CD8-positive, alpha-beta memory T cell (primary cell): ENCODE data around the gene SFTA2. TPM values are rescaled to one million over a fixed set of nuclear protein-coding genes. Genes with fewer than 3 reads are reported as not detected.

Source experiments
- CTCF ChIA-PET: fragments of 350-600 bp; sonication (Branson Sonifier 250); formaldehyde crosslinking; loops from one replicate; lab custom pipeline; 2021; ENCODE audit warnings: antibody characterized with exemption; lab: Charles Lee
- POLR2A ChIA-PET: fragments of 350-600 bp; sonication (Branson Sonifier 250); formaldehyde crosslinking; loops from one replicate; lab custom pipeline; 2021; ENCODE audit warnings: antibody characterized with exemption; lab: Charles Lee
- DNase-seq, 5 donors: peaks; one replicate each; pipeline versions ENCODE4 v3.0.0 to v3.0.0-alpha.2; 2020 to 2022; ENCODE audit warnings: mixed read lengths in 1 of 5
- H3K27ac ChIP-seq: one replicate; pipeline ENCODE4 v1.7.0; 2013; ENCODE audit warnings: low read depth, mild to moderate bottlenecking, low read length, moderate library complexity
- H3K27me3 ChIP-seq: 2 replicates; pipeline ENCODE4 v1.7.0; 2013; ENCODE audit warnings: low read length, mild to moderate bottlenecking; ENCODE audit not compliant: insufficient read depth, poor library complexity, severe bottlenecking
- H3K36me3 ChIP-seq: 2 replicates; pipeline ENCODE4 v1.7.0; 2013; ENCODE audit warnings: mild to moderate bottlenecking, low read length, moderate library complexity; ENCODE audit not compliant: insufficient read depth
- H3K4me1 ChIP-seq: 2 replicates; pipeline ENCODE4 v1.7.0; 2013; ENCODE audit warnings: mild to moderate bottlenecking, low read length, moderate library complexity; ENCODE audit not compliant: insufficient read depth
- H3K4me3 ChIP-seq: 2 replicates; pipeline ENCODE4 v1.7.0; 2013; ENCODE audit warnings: mild to moderate bottlenecking, low read length
- H3K9me3 ChIP-seq: 2 replicates; pipeline ENCODE4 v1.7.0; 2013; ENCODE audit warnings: mild to moderate bottlenecking, low read length
- H3K27ac Mint-ChIP-seq, 8 donors: one replicate each; pipeline ENCODE4 v1.8.0; 2020 to 2021; ENCODE audit warnings: mixed read lengths in 8 of 8, mild to moderate bottlenecking in 6 of 8, inconsistent platforms in 3 of 8, moderate library complexity in 3 of 8
- H3K27me3 Mint-ChIP-seq, 2 donors: one replicate each; pipeline ENCODE4 v1.8.0; 2020 to 2021; ENCODE audit warnings: mixed read lengths in 2 of 2, mild to moderate bottlenecking in 1 of 2, moderate library complexity in 1 of 2
- H3K36me3 Mint-ChIP-seq, 3 donors: one replicate each; pipeline ENCODE4 v1.8.0; 2020 to 2021; ENCODE audit warnings: mixed read lengths in 3 of 3, inconsistent platforms in 1 of 3, mild to moderate bottlenecking in 1 of 3
- H3K4me1 Mint-ChIP-seq, 3 donors: one replicate each; pipeline ENCODE4 v1.8.0; 2020 to 2021; ENCODE audit warnings: mixed read lengths in 3 of 3, inconsistent platforms in 1 of 3, mild to moderate bottlenecking in 1 of 3
- H3K4me3 Mint-ChIP-seq, 7 donors: one replicate each; pipeline ENCODE4 v1.8.0; 2020 to 2021; ENCODE audit warnings: mixed read lengths in 7 of 7, mild to moderate bottlenecking in 6 of 7, moderate library complexity in 4 of 7, inconsistent platforms in 2 of 7
- H3K9me3 Mint-ChIP-seq, 5 donors: one replicate each; pipeline ENCODE4 v1.8.0; 2020 to 2022; ENCODE audit warnings: mixed read lengths in 5 of 5, mild to moderate bottlenecking in 3 of 5, moderate library complexity in 2 of 5, inconsistent platforms in 1 of 5
- polyA plus RNA-seq: library from polyadenylated mRNA; unstranded; fragments of 300-500 nt; fragmentation: Illumina TruSeq; gene quantifications from one replicate; pipeline ENCODE4 v1.2.3, GENCODE V29; 2021
- total RNA-seq, 2 experiments: library from RNA; stranded (reverse); gene quantifications; one replicate each; pipeline ENCODE4 v1.2.3, GENCODE V29; 2021

Gene SFTA2
- total and polyA plus RNA-seq, 3 experiments from 2014 or later: not detected

- Histone ChIP-seq H3K4me3 (no peak overlapping the region), H3K27me3 (no peaks in the 10 kb centered on the region), H3K9me3 (no peaks in the 10 kb centered on the region), H3K4me1 (no peaks in the 10 kb centered on the region), H3K27ac (no peak overlapping the region), H3K36me3 (no peaks in the 10 kb centered on the region)
- POLR2A ChIA-PET: no interaction called here
- peaks cover 5 to 38% (median 9%) of the 10 kb centered on the region in 3 donors for H3K36me3 Mint-ChIP-seq
- no peaks in the 10 kb centered on the region for H3K9me3 Mint-ChIP-seq
- H3K4me1 Mint-ChIP-seq: no peaks in the 10 kb centered on the region
- H3K4me3 Mint-ChIP-seq: no peak overlapping the region
- no peak for DNase-seq
- H3K27ac Mint-ChIP-seq: no peak overlapping the region
- H3K27me3 Mint-ChIP-seq: no peaks in the 10 kb centered on the region
- CTCF ChIA-PET: interaction anchor here (0.6 kb wide), 1 partner anchor 63 kb away, joined by 3 read pairs; no protein-coding TSS in a partner anchor
Observed at GRCh38 chr6:30893001-30893591, 38.9 kb downstream of the SFTA2 start.

- POLR2A ChIA-PET: interaction anchor here (0.5 kb wide), 1 partner anchor 14 kb away, joined by 3 read pairs; no protein-coding TSS in a partner anchor
Observed at GRCh38 chr6:30891816-30892538, 40.0 kb downstream of the SFTA2 start.

GRCh38 chr6:30891450-30891723, 40.6 kb downstream of the SFTA2 start:
- CTCF ChIA-PET: interaction anchor here (1.4 kb wide), 1 partner anchor 16 kb away, joined by 3 read pairs; the partner anchor contains the start of gene GTF2H4
- H3K27ac ChIP-seq: no peak overlapping the region
- no peak for DNase-seq
- POLR2A ChIA-PET: interaction anchor here (0.5 kb wide), 1 partner anchor 14 kb away, joined by 3 read pairs; no protein-coding TSS in a partner anchor
- Mint-ChIP-seq H3K27me3 (no peaks in the 10 kb centered on the region), H3K27ac (no peak overlapping the region), H3K9me3 (no peaks in the 10 kb centered on the region), H3K36me3 (peaks cover 5 to 30% (median 11%) of the 10 kb centered on the region in 3 donors), H3K4me1 (peaks cover 2 to 6% (median 3%) of the 10 kb centered on the region in 3 donors), H3K4me3 (no peak overlapping the region)
- no peaks in the 10 kb centered on the region for H3K9me3 ChIP-seq
- no peaks in the 10 kb centered on the region for H3K36me3 ChIP-seq
- no peaks in the 10 kb centered on the region for H3K27me3 ChIP-seq
- peaks cover 6% of the 10 kb centered on the region for H3K4me1 ChIP-seq
- no peak overlapping the region for H3K4me3 ChIP-seq

More at GRCh38 chr6:30891816-30892538, 40.0 kb downstream of the SFTA2 start:
- Histone ChIP-seq H3K27me3 (no peaks in the 10 kb centered on the region), H3K27ac (no peak overlapping the region), H3K4me3 (no peak overlapping the region), H3K9me3 (no peaks in the 10 kb centered on the region), H3K36me3 (no peaks in the 10 kb centered on the region), H3K4me1 (peaks cover under 1% of the 10 kb centered on the region)
- no peak overlapping the region for H3K4me3 Mint-ChIP-seq
- peaks cover 5 to 34% (median 9%) of the 10 kb centered on the region in 3 donors for H3K36me3 Mint-ChIP-seq
- no peaks in the 10 kb centered on the region for H3K9me3 Mint-ChIP-seq
- H3K27ac Mint-ChIP-seq: no peak overlapping the region
- H3K27me3 Mint-ChIP-seq: no peaks in the 10 kb centered on the region
- CTCF ChIA-PET: interaction anchor here (0.6 to 1.4 kb wide), 2 partner anchors 15 to 62 kb away, joined by 3 read pairs; partner anchors contain the start of gene GTF2H4
- H3K4me1 Mint-ChIP-seq: peaks cover 0 to 2% (median 0%) of the 10 kb centered on the region in 3 donors
- no peak for DNase-seq

DNA sequence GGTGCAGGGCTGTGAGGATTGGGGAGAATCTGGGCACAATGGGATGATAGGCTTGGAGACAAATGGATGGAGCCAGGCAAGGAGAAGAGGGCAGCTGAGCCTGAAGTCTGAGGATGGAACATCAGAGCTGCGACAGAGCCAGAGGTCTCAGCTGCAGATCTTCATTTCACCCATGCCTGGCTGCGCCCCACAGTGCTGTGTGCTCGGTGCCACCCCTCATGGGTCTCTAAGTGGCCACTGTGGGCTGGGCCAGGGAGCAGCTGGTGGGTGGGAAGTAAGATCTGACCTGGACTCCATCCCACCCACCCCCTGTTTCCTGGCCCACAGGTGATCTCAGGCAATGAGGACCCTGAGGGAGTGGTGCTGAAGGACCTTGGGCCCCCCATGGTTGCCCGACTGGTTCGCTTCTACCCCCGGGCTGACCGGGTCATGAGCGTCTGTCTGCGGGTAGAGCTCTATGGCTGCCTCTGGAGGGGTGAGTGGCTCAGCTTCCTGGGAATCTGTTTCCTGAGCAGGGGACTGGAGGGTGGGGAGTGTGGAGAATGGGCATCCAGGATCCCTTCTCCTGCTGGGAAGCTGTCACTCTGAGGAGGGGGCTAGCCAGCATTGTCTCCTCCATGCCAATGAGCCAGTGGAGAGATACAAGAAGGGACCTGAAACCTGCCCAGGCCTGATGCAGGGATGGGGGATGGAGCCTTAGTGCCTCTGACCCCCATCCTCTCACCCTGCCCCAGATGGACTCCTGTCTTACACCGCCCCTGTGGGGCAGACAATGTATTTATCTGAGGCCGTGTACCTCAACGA, 41.1 kb downstream of the SFTA2 start:
- ChIA-PET POLR2A (no interaction called here), CTCF (interaction anchor here (1.4 to 1.8 kb wide), 2 partner anchors 16 to 160 kb away, joined by 3 to 4 read pairs; partner anchors contain the start of gene GTF2H4)
- Mint-ChIP-seq H3K4me1 (peaks cover 7 to 11% (median 8%) of the 10 kb centered on the region in 3 donors), H3K27ac (no peak overlapping the region), H3K4me3 (no peak overlapping the region), H3K27me3 (no peaks in the 10 kb centered on the region), H3K36me3 (peaks cover 5 to 30% (median 11%) of the 10 kb centered on the region in 3 donors), H3K9me3 (no peaks in the 10 kb centered on the region)
- no peak for DNase-seq
- no peaks in the 10 kb centered on the region for H3K9me3 ChIP-seq
- no peak overlapping the region for H3K4me3 ChIP-seq
- peaks cover 12% of the 10 kb centered on the region for H3K4me1 ChIP-seq
- H3K36me3 ChIP-seq: no peaks in the 10 kb centered on the region
- no peaks in the 10 kb centered on the region for H3K27me3 ChIP-seq
- no peak overlapping the region for H3K27ac ChIP-seq

DNA sequence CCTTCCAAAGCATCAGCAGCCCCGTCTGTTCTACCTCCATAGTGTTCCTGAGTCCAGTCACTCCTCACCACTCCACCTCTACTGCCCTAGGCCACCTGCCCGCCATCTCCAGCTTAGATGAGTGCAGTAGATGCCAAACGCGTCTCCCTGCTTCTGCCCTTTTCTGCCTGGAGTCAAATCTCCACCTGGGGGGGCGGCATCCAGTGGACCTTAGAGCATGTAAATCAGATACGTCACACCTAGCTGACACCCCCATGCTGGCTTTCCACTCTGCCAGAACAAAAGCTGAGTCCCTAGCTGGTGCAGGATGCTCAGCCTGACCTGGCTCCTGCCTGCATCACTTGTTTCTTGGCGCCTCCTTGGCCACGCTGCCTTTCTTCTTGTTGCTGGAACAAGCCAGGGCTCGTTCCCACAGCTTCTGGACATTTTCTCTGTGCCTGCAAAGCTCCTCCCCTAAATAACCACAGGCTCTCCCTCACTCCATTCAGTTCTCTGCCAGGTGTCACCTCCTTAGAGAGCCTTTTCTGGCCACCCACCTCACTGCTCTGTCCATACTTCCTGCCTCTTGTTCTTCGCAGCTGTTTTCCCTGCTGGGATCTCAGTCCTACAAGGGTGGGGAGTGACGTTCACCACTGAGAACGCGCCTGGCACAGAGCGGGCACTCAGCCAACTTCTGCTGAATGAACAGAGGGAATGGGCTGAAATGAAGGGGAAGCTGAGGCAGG, 41.9 kb downstream of the SFTA2 start:
- Histone ChIP-seq H3K4me1 (peaks cover 19% of the 10 kb centered on the region), H3K36me3 (no peaks in the 10 kb centered on the region), H3K4me3 (no peak overlapping the region), H3K9me3 (no peaks in the 10 kb centered on the region), H3K27ac (no peak overlapping the region), H3K27me3 (no peaks in the 10 kb centered on the region)
- no peaks in the 10 kb centered on the region for H3K9me3 Mint-ChIP-seq
- H3K27me3 Mint-ChIP-seq: peaks cover 0 to 4% of the 10 kb centered on the region in 2 donors
- H3K4me3 Mint-ChIP-seq: no peak overlapping the region
- H3K4me1 Mint-ChIP-seq: peaks cover 15 to 19% (median 16%) of the 10 kb centered on the region in 3 donors
- H3K36me3 Mint-ChIP-seq: peaks cover 5 to 27% (median 11%) of the 10 kb centered on the region in 3 donors
- no peak for DNase-seq
- H3K27ac Mint-ChIP-seq: no peak overlapping the region
- ChIA-PET POLR2A (no interaction called here), CTCF (interaction anchor here (0.6 to 1.8 kb wide), 5 partner anchors 17 to 189 kb away, joined by 3 to 4 read pairs (median 3); partner anchors contain the start of gene GTF2H4)

GRCh38 chr6:30889496-30889885, 42.5 kb downstream of the SFTA2 start:
- Mint-ChIP-seq H3K4me3 (no peak overlapping the region), H3K9me3 (no peaks in the 10 kb centered on the region), H3K36me3 (peaks cover 0 to 21% (median 6%) of the 10 kb centered on the region in 3 donors), H3K4me1 (peaks cover 18 to 23% (median 19%) of the 10 kb centered on the region in 3 donors), H3K27ac (no peak overlapping the region), H3K27me3 (peaks cover 0 to 4% of the 10 kb centered on the region in 2 donors)
- ChIA-PET CTCF (interaction anchor here (0.6 to 1.8 kb wide), 5 partner anchors 18 to 190 kb away, joined by 3 to 4 read pairs (median 3); partner anchors contain the start of gene GTF2H4), POLR2A (interaction anchor here (0.9 kb wide), 1 partner anchor 275 kb away, joined by 5 read pairs; no protein-coding TSS in a partner anchor)
- H3K9me3 ChIP-seq: no peaks in the 10 kb centered on the region
- no peaks in the 10 kb centered on the region for H3K36me3 ChIP-seq
- peaks cover 23% of the 10 kb centered on the region for H3K4me1 ChIP-seq
- H3K27me3 ChIP-seq: no peaks in the 10 kb centered on the region
- no peak overlapping the region for H3K4me3 ChIP-seq
- no peak overlapping the region for H3K27ac ChIP-seq
- no peak for DNase-seq

DNA sequence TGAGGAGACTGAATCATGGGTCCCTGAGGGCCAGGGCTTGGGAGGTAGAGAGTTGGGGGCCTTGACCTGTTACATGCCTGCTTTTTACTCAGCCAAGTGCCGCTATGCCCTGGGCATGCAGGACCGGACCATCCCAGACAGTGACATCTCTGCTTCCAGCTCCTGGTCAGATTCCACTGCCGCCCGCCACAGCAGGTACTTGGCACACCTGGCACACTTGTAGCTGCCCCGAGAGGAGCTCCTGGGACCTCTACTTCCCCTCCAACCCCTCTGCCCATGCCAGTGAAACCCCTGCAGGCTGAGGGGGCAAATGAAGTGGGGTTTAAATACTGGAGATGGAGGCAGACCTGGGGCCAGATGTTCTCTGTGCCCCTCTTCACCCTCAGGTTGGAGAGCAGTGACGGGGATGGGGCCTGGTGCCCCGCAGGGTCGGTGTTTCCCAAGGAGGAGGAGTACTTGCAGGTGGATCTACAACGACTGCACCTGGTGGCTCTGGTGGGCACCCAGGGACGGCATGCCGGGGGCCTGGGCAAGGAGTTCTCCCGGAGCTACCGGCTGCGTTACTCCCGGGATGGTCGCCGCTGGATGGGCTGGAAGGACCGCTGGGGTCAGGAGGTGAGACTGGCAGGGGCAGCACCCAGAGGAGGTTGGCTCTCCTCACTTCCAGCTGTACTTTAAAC, 43.0 kb downstream of the SFTA2 start:
- Mint-ChIP-seq H3K9me3 (no peaks in the 10 kb centered on the region), H3K4me1 (peaks cover 18 to 23% (median 19%) of the 10 kb centered on the region in 3 donors), H3K27me3 (peaks cover 0 to 4% of the 10 kb centered on the region in 2 donors), H3K4me3 (no peak overlapping the region), H3K27ac (no peak overlapping the region), H3K36me3 (peaks cover 0 to 21% (median 6%) of the 10 kb centered on the region in 3 donors)
- POLR2A ChIA-PET: interaction anchor here (0.9 kb wide), 1 partner anchor 274 kb away, joined by 5 read pairs; no protein-coding TSS in a partner anchor
- Histone ChIP-seq H3K9me3 (no peaks in the 10 kb centered on the region), H3K36me3 (no peaks in the 10 kb centered on the region), H3K27ac (no peak overlapping the region), H3K27me3 (no peaks in the 10 kb centered on the region), H3K4me1 (peaks cover 23% of the 10 kb centered on the region), H3K4me3 (no peak overlapping the region)
- CTCF ChIA-PET: interaction anchor here (1.1 to 1.8 kb wide), 4 partner anchors 19 to 158 kb away, joined by 3 to 4 read pairs (median 3); partner anchors contain the start of gene GTF2H4
- no peak for DNase-seq
